Heart right ventricle (tissue), 16 donors: ENCODE data around the gene TMOD4. TPM values are rescaled to one million over a fixed set of nuclear protein-coding genes. Genes with fewer than 3 reads are reported as not detected.
A peak's percentile ranks its signal among the peaks of the same experiment; 100 is the strongest.

ENCODE experiments used
- ATAC-seq, 8 donors: fragments of 200-7000 bp; cut with Tn5 transposase; one replicate each; pipeline ENCODE4 v1.9.1; 2020; ENCODE audit warnings: mild to moderate bottlenecking in 8 of 8, moderate library complexity in 8 of 8, moderate number of reproducible peaks in 1 of 8
- DNase-seq, 2 donors: peaks; one replicate each; pipeline ENCODE4 v3.0.0-alpha.2; 2020
- H3K27ac ChIP-seq, 10 donors: fragments of 200-600 bp; sonication (generic) in 2 of 10; one replicate each; pipeline versions ENCODE4 v1.5.0 to v1.8.0; 2020 to 2022; ENCODE audit warnings: mild to moderate bottlenecking in 3 of 10
- H3K27me3 ChIP-seq, 7 donors: fragments of 200-600 bp; one replicate each; pipeline ENCODE4 v1.8.0; 2021 to 2022; ENCODE audit warnings: mild to moderate bottlenecking in 2 of 7
- H3K36me3 ChIP-seq, 9 donors: fragments of 200-600 bp; sonication (generic) in 1 of 9; one replicate each; pipeline versions ENCODE4 v1.5.0 to v1.8.0; 2020 to 2022; ENCODE audit warnings: mild to moderate bottlenecking in 2 of 9
- H3K4me1 ChIP-seq, 9 donors: fragments of 200-600 bp; sonication (generic) in 1 of 9; one replicate each; pipeline versions ENCODE4 v1.5.0 to v1.8.0; 2020 to 2022; ENCODE audit warnings: mild to moderate bottlenecking in 4 of 9
- H3K4me3 ChIP-seq, 10 donors: fragments of 200-600 bp; sonication (generic) in 2 of 10; one replicate each; pipeline versions ENCODE4 v1.5.0 to v1.8.0; 2020 to 2022; ENCODE audit warnings: mild to moderate bottlenecking in 7 of 10, moderate library complexity in 2 of 10
- H3K9me3 ChIP-seq, 11 donors: fragments of 200-600 bp in 10 of 11; sonication (generic) in 2 of 11; one replicate each; pipeline versions ENCODE4 v1.5.0 to v1.8.0; 2013 to 2022; ENCODE audit warnings: mild to moderate bottlenecking in 2 of 11, control low read depth in 1 of 11, moderate library complexity in 1 of 11
- CTCF ChIP-seq, 9 donors: fragments of 200-600 bp; sonication (generic) in 2 of 9; IDR thresholded peaks; one replicate each; pipeline versions ENCODE4 v1.5.0 to v1.8.0; 2021 to 2022; ENCODE audit warnings: antibody characterized with exemption in 9 of 9, mild to moderate bottlenecking in 5 of 9, moderate library complexity in 1 of 9
- WGBS, 2 donors: extraction: QIAGEN DNeasy Blood & Tissue Kit; methylation state at CpG; one replicate each; pipeline ENCODE4 v1.1.7; 2013; ENCODE audit warnings: inconsistent platforms in 1 of 2; 5-methylcytosine and 5-hydroxymethylcytosine counted together
- intact Hi-C, 10 donors: fragments of 100-400 bp; cut with DNase I; formaldehyde crosslinking; loops; one replicate each; pipeline versions ENCODE4 v1.11.1 to v1.14.2; 2022
- polyA plus RNA-seq, 2 donors: library from polyadenylated mRNA; stranded (reverse); fragments of 200-250 nt; gene quantifications; one replicate each; pipeline ENCODE4 v1.2.3, GENCODE V29; 2013
- total RNA-seq, 10 donors: library from RNA; stranded (reverse); fragmentation: NEBNext Ultra II Directional in 3 of 10; extraction: Animal tissue kit (Norgen Biotek cat#: 25700) in 3 of 10; gene quantifications; one replicate each; pipeline versions ENCODE4 v1.2.1 to v1.2.4, GENCODE V29; 2021 to 2023
- donor health status: Arrhythmogenic right ventricular cardiomyopathy.
- donor health status: ischemic (EF 13 %, LVEDD 7.1; RV severe dilation, severe dysfunction).
- donor health status: healthy with polysubstance abuse.
- donor health status: DM: no; HTN: yes; CAD: no.
- donor health status: DM: no; HTN: no; CAD: no.
- donor health status: ischemic (EF 25% LVEDD 6.9; RV normal size, moderate dysfunction).
- donor health status: ischemic (EF 25% LVEDD 5.7; RV mildly dilated, moderate dysfunction).
- donor health status: healthy.
- donor health status: DM: yes; HTN: yes; CAD: no.
- donor health status: Ischemic cardiomyopathy.
- donor health status: ischemic (EF 35%, LVEDD 5.7; RV mildly dilated, moderate dysfunction).
- donor health status: nonischemic (EF 11% LVEDD 7.7; RV severe dilation, severe dysfunction).
- donor health status: DM: yes; HTN: yes; CAD: no.
- donor health status: PGD.
- donor health status: ischemic (EF 29% LVEDD 5.4; RV normal size, mild dysfunction).
- donor health status: nonischemic (EF 23%, LVEDD 6.1; RV moderate dilation, normal function).

Gene TMOD4
- total and polyA plus RNA-seq, 12 donors: 0.06 to 0.88 (median 0.60) TPM; not detected in 8

DNA sequence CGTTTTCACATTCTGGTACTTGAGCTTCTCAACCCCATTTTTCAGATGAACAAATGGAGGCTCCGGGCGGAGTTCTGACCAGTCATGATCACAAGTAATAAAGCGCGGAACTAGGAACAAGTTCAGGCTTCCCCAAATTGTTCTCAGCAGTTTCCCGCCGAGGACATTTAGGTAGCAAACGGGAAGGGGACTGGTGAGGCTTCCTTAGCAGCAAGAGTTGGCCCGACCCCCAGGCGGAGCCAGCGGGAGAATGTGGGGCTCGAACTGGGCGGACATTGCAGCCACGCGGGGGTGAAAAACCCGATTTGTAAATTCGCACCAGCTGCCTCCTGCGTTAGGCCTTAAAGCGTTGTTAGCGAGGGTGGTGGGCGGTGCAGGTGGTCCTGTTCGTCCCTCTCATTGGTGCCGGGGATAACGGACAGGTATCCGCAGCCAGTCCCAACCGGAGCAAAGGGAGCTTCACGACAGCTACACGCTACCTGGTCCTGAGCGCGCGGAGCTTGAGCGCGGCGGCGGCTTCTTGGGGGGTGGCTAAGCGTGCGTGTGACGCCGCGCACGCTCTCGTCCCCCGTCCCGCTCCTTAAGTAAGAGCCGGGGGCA, 44.7 kb downstream of the TMOD4 start:
- Histone ChIP-seq H3K9me3 (no peaks in the 10 kb centered on the region), H3K4me1 (peaks cover 0 to 29% (median 15%) of the 10 kb centered on the region in 9 donors), H3K4me3 (peak overlapping the region in 9 of 10 donors; percentile 10 to 52 (median 41)), H3K27me3 (no peaks in the 10 kb centered on the region), H3K27ac (peak overlapping the region in 9 of 10 donors; percentile 16 to 72 (median 56)), H3K36me3 (peaks cover 0 to 43% (median 12%) of the 10 kb centered on the region in 9 donors)
- ATAC-seq: peak; percentile 69 to 92 (median 90)
- peak; percentile 76 to 85 for DNase-seq
- peak in 5 of 9 donors; percentile 9 to 30 (median 15) for TF ChIP-seq CTCF (IDR thresholded peaks at IDR 0.05)
- intact Hi-C loops: no loop called here
- 22 to 27% methylated on average over 45 of the region's 45 CpGs for whole genome bisulfite sequencing, 2 donors

GRCh38 chr1:151128800-151129199, 47.0 kb downstream of the TMOD4 start:
- intact Hi-C loops: no loop called here
- TF ChIP-seq CTCF (IDR thresholded peaks at IDR 0.05): no peak
- no peak for DNase-seq

GRCh38 chr1:151124763-151125403, 50.9 kb downstream of the TMOD4 start:
- intact Hi-C loops: no loop called here
- no peak for TF ChIP-seq CTCF (IDR thresholded peaks at IDR 0.05)
- DNase-seq (no peak), ATAC-seq (no peak)
- peaks cover 0 to 54% (median 0%) of the 10 kb centered on the region in 9 donors for H3K36me3 ChIP-seq
- H3K27me3 ChIP-seq: no peaks in the 10 kb centered on the region
- H3K4me1 ChIP-seq: peaks cover 0 to 7% (median 0%) of the 10 kb centered on the region in 9 donors
- H3K4me3 ChIP-seq: no peak overlapping the region
- WGBS, 2 donors: 78 to 79% methylated on average over 5 of the region's 5 CpGs
- H3K9me3 ChIP-seq: no peaks in the 10 kb centered on the region
- no peak overlapping the region for H3K27ac ChIP-seq

More at GRCh38 chr1:151128800-151129199, 47.0 kb downstream of the TMOD4 start:
- Histone ChIP-seq H3K27me3 (no peaks in the 10 kb centered on the region), H3K27ac (no peak overlapping the region), H3K4me1 (peaks cover 0 to 25% (median 15%) of the 10 kb centered on the region in 9 donors), H3K9me3 (no peaks in the 10 kb centered on the region), H3K36me3 (peaks cover 0 to 32% (median 0%) of the 10 kb centered on the region in 9 donors), H3K4me3 (no peak overlapping the region)
- ATAC-seq: no peak
- WGBS, 2 donors: 43 to 53% methylated on average over 6 of the region's 6 CpGs

Other genes starting within 250 kb of the TMOD4 start
- gene SETDB1, start 249.6 kb downstream of the TMOD4 start, total RNA-seq: 10 to 100 TPM; 14.5 to 23.8 (median 17.6) TPM
- gene SETDB1, start 249.6 kb downstream of the TMOD4 start, polyA plus RNA-seq: 10 to 100 TPM in 1 of 2 donors, 1 to 10 TPM in 1; 9.1 to 20.9 TPM
- 10 to 100 TPM; 56.5 to 99.4 (median 73.5) TPM for gene CERS2, start 201.1 kb downstream of the TMOD4 start, total RNA-seq
- 100 to 1,000 TPM in 1 of 2 donors, 10 to 100 TPM in 1; 79.2 to 104 TPM for gene CERS2, start 201.1 kb downstream of the TMOD4 start, polyA plus RNA-seq
- under 1 TPM in 4 of 10 donors, not detected in 6; 0.15 to 0.36 (median 0.20) TPM for gene ANXA9, start 193.7 kb downstream of the TMOD4 start, total RNA-seq
- gene ANXA9, start 193.7 kb downstream of the TMOD4 start, polyA plus RNA-seq: under 1 TPM; 0.06 to 0.15 TPM
- 10 to 100 TPM; 40.7 to 70.6 (median 55.7) TPM for gene MINDY1, start 169.1 kb downstream of the TMOD4 start, total RNA-seq
- 10 to 100 TPM in 1 of 2 donors, 1 to 10 TPM in 1; 9.8 to 18.7 TPM for gene MINDY1, start 169.1 kb downstream of the TMOD4 start, polyA plus RNA-seq
- gene PRUNE1, start 167.5 kb downstream of the TMOD4 start, total RNA-seq: 10 to 100 TPM; 37.5 to 50.1 (median 46.0) TPM
- gene PRUNE1, start 167.5 kb downstream of the TMOD4 start, polyA plus RNA-seq: 10 to 100 TPM; 11.5 to 24.4 TPM
- gene BNIPL, start 139.4 kb downstream of the TMOD4 start, total RNA-seq: under 1 TPM; 0.21 to 0.78 (median 0.32) TPM
- gene BNIPL, start 139.4 kb downstream of the TMOD4 start, polyA plus RNA-seq: 1 to 10 TPM in 1 of 2 donors, under 1 TPM in 1; 0.06 to 1.8 TPM
- gene C1orf56, start 128.2 kb downstream of the TMOD4 start, total RNA-seq: 10 to 100 TPM in 3 of 10 donors, 1 to 10 TPM in 7; 5.4 to 12.6 (median 8.0) TPM
- 1 to 10 TPM; 5.2 to 5.8 TPM for gene C1orf56, start 128.2 kb downstream of the TMOD4 start, polyA plus RNA-seq
- gene CDC42SE1, start 116.4 kb downstream of the TMOD4 start, total RNA-seq: 10 to 100 TPM; 26.1 to 45.6 (median 30.5) TPM
- gene CDC42SE1, start 116.4 kb downstream of the TMOD4 start, polyA plus RNA-seq: 10 to 100 TPM; 28.6 to 34.1 TPM
- 10 to 100 TPM in 7 of 10 donors, 1 to 10 TPM in 3; 1.4 to 57.8 (median 28.1) TPM for gene MLLT11, start 115.6 kb downstream of the TMOD4 start, total RNA-seq
- 10 to 100 TPM in 1 of 2 donors, 1 to 10 TPM in 1; 4.9 to 11.3 TPM for gene MLLT11, start 115.6 kb downstream of the TMOD4 start, polyA plus RNA-seq
- gene GABPB2, start 105.2 kb downstream of the TMOD4 start, total RNA-seq: 10 to 100 TPM in 9 of 10 donors, 1 to 10 TPM in 1; 9.1 to 14.4 (median 10.6) TPM
- 10 to 100 TPM in 1 of 2 donors, 1 to 10 TPM in 1; 3.4 to 11.4 TPM for gene GABPB2, start 105.2 kb downstream of the TMOD4 start, polyA plus RNA-seq
- gene SEMA6C, start 29.4 kb downstream of the TMOD4 start, total RNA-seq: 10 to 100 TPM; 23.2 to 68.1 (median 54.9) TPM
- gene SEMA6C, start 29.4 kb downstream of the TMOD4 start, polyA plus RNA-seq: 100 to 1,000 TPM in 1 of 2 donors, 10 to 100 TPM in 1; 15.7 to 141 TPM
- 1 to 10 TPM in 4 of 10 donors, under 1 TPM in 5, not detected in 1; 0.35 to 5.8 (median 0.71) TPM for gene TNFAIP8L2, start 19.3 kb downstream of the TMOD4 start, total RNA-seq
- 1 to 10 TPM; 2.4 to 4.0 TPM for gene TNFAIP8L2, start 19.3 kb downstream of the TMOD4 start, polyA plus RNA-seq
- 10 to 100 TPM; 11.4 to 16.5 (median 13.3) TPM for gene LYSMD1, start 10.1 kb downstream of the TMOD4 start, total RNA-seq
- 1 to 10 TPM; 5.7 to 8.5 TPM for gene LYSMD1, start 10.1 kb downstream of the TMOD4 start, polyA plus RNA-seq
- gene SCNM1, start 9.8 kb downstream of the TMOD4 start, total RNA-seq: 10 to 100 TPM; 12.9 to 26.6 (median 18.3) TPM
- 10 to 100 TPM; 52.3 to 57.6 TPM for gene SCNM1, start 9.8 kb downstream of the TMOD4 start, polyA plus RNA-seq
- gene VPS72, start 14.2 kb upstream of the TMOD4 start, total RNA-seq: 10 to 100 TPM; 29.6 to 47.2 (median 39.6) TPM
- 10 to 100 TPM; 24.8 to 33.4 TPM for gene VPS72, start 14.2 kb upstream of the TMOD4 start, polyA plus RNA-seq
- gene PIP5K1A, start 22.6 kb upstream of the TMOD4 start, total RNA-seq: 10 to 100 TPM; 32.4 to 48.0 (median 39.2) TPM
- 10 to 100 TPM; 11.5 to 32.2 TPM for gene PIP5K1A, start 22.6 kb upstream of the TMOD4 start, polyA plus RNA-seq
- gene PSMD4, start 78.8 kb upstream of the TMOD4 start, total RNA-seq: 100 to 1,000 TPM; 119 to 157 (median 147) TPM
- gene PSMD4, start 78.8 kb upstream of the TMOD4 start, polyA plus RNA-seq: 100 to 1,000 TPM; 222 to 300 TPM
- 10 to 100 TPM; 10.4 to 15.1 (median 13.1) TPM for gene ZNF687, start 106.3 kb upstream of the TMOD4 start, total RNA-seq
- gene ZNF687, start 106.3 kb upstream of the TMOD4 start, polyA plus RNA-seq: 1 to 10 TPM; 5.9 to 8.0 TPM
- gene PI4KB, start 151.4 kb upstream of the TMOD4 start, total RNA-seq: 10 to 100 TPM; 37.1 to 52.1 (median 42.5) TPM
- gene PI4KB, start 151.4 kb upstream of the TMOD4 start, polyA plus RNA-seq: 10 to 100 TPM; 17.6 to 29.0 TPM
- gene RFX5, start 171.3 kb upstream of the TMOD4 start, total RNA-seq: 10 to 100 TPM; 12.6 to 38.4 (median 24.0) TPM
- gene RFX5, start 171.3 kb upstream of the TMOD4 start, polyA plus RNA-seq: 1 to 10 TPM; 6.5 to 8.9 TPM
- gene SELENBP1, start 196.7 kb upstream of the TMOD4 start, total RNA-seq: 100 to 1,000 TPM in 1 of 10 donors, 10 to 100 TPM in 9; 32.3 to 112 (median 59.7) TPM
- gene SELENBP1, start 196.7 kb upstream of the TMOD4 start, polyA plus RNA-seq: 10 to 100 TPM; 20.7 to 54.1 TPM
- gene PSMB4, start 223.6 kb upstream of the TMOD4 start, total RNA-seq: 100 to 1,000 TPM; 169 to 241 (median 203) TPM
- gene PSMB4, start 223.6 kb upstream of the TMOD4 start, polyA plus RNA-seq: 100 to 1,000 TPM; 343 to 441 TPM